ENCODE results near the gene FERMT1.

DNA sequence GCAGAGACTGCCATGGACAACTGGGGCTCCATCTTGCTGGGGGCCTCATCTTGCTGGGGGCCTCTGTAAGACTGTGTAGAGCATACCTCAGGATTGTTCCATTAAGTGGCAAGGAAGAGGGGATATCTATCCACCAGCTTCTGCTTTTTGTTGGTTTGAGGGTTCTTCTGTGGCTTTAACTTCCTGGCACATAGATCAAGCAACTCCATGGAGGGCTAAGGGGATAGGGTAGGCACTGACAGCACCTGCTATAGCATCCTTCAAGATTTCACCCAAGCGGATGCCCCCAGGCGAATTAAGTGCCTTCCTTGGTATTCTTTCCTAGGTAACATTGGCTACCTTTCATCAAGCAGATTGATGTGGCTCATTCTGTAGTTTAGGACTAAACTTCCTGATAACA, 65.1 kb downstream of the FERMT1 start:
- TF ChIP-seq, protein P1, sequence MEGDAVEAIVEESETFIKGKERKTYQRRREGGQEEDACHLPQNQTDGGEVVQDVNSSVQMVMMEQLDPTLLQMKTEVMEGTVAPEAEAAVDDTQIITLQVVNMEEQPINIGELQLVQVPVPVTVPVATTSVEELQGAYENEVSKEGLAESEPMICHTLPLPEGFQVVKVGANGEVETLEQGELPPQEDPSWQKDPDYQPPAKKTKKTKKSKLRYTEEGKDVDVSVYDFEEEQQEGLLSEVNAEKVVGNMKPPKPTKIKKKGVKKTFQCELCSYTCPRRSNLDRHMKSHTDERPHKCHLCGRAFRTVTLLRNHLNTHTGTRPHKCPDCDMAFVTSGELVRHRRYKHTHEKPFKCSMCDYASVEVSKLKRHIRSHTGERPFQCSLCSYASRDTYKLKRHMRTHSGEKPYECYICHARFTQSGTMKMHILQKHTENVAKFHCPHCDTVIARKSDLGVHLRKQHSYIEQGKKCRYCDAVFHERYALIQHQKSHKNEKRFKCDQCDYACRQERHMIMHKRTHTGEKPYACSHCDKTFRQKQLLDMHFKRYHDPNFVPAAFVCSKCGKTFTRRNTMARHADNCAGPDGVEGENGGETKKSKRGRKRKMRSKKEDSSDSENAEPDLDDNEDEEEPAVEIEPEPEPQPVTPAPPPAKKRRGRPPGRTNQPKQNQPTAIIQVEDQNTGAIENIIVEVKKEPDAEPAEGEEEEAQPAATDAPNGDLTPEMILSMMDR (conservative IDR thresholded peaks at IDR 0.05; ENCODE audit: low read depth, low read length) = no peak
- TF ChIP-seq EZH2 (IDR thresholded peaks at IDR 0.05; ENCODE audit: low read length, unreplicated experiment) = no peak

Measured in PC-3 (cell line).